GM18519 (cell line): ENCODE measurements around the gene RAE1.

Experiments used
- ATAC-seq: cut with Tn5 transposase; IDR thresholded peaks from one replicate; pipeline ENCODE4 v1.9.1; 2021; ENCODE audit warnings: mild to moderate bottlenecking, moderate library complexity; ENCODE audit not compliant: unreplicated experiment, low FRiP score

RAE1 gene

GRCh38 chr20:57351042-57351783 is at the start of gene RAE1:
TSS of gene RAE1 (plus strand) at chr20:57351255. CDS start at chr20:57354039, 2,784 bp downstream.
- peak; percentile 46 for ATAC-seq

GRCh38 chr20:57306747-57307146 is 44.3 kb upstream of the RAE1 start:
- no peak for ATAC-seq

- no peak for ATAC-seq
Observed at GRCh38 chr20:57308451-57309271, 42.4 kb upstream of the RAE1 start.

DNA sequence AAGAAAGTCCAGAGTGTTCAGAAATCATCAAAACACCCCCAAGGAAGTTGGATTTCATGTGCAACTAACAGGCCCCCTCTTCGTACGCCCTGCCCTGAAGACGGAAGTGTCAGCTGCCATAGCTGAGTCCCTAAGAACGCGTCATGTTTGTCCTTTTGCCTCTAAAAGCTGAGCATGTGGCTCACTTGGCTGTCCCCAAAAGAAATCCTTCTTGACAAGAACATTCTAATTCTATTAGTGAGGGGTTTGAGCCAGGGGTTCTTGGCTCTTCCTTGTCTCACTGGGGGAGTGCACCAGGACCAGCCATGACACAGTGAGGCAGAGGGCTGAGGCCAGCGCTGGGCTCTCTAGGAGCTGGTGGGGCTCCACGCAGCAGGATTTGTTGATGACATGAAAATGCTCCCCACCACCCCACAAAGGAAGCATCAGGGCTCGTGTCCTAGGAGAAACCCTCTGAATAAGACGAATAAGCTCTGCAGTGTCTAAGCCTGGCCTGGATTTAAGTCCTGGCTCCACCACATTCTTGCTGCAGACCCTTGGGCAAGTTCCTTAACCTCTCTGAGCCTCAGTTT is 41.4 kb upstream of the RAE1 start:
- ATAC-seq: no peak

DNA sequence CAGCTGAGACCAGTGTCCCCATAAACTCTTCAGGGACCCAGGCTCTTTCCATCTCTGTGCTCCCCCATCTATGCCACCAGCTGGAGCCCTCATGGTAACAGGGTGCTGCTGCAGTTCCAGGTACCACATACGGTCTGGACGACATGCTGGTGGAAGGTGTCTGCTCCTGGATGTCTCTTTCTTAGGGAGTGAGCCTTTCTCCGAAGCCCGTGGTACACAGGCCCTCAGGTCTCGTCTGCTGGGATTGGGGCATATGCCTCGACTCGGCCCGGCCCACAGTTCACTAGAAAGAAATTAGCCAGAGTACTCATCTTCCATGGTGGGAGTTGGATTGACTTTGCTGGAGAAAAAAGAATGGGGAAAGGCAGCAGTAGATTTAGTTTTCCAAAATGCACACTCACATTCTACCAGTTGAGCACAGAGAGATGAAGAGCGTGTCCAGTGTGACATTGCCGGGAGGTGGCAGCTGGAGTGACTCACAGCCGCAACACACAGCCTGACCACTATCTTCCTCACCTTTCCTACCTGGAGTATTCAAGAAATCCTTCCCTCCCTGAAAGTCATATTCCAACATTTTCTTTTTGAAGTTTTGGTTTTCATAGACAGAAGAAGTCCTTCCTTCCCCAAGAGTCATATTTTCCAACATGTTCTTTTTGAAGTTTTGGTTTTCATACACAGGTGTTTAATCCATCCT is 40.1 kb upstream of the RAE1 start:
- no peak for ATAC-seq

- no peak for ATAC-seq
Observed at GRCh38 chr20:57312138-57312537, 38.9 kb upstream of the RAE1 start.

- no peak for ATAC-seq
Observed at GRCh38 chr20:57313230-57313629, 37.8 kb upstream of the RAE1 start.

- ATAC-seq: no peak
Observed at GRCh38 chr20:57313951-57314350, 37.1 kb upstream of the RAE1 start.

- ATAC-seq: no peak
Observed at GRCh38 chr20:57315083-57315975, 35.7 kb upstream of the RAE1 start.

DNA sequence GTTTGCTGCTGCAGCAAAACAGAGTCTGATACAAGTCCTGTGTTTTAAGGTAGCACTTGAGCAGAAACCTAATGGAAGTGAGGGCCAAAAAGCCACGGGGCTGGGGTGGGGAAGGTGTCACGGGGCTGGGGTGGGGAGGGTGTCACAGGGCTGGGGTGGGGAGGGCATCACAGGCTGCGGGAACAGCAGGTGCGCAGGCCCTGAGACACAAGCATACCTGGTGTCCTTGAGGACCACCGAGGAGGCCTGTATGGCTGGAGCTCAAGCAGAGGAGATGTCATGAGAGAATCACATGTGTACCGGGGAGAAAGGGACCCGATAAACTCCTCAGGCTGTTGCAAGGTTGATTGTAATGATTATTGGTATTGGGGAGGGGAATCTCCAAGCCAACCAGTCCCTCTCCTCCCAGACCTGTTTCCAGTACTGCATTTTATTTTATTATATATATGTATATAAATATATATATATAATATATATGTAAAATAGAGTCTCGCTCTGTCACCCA is 35.0 kb upstream of the RAE1 start:
- ATAC-seq: no peak

- no peak for ATAC-seq
Observed at GRCh38 chr20:57316795-57317201, 34.3 kb upstream of the RAE1 start.

DNA sequence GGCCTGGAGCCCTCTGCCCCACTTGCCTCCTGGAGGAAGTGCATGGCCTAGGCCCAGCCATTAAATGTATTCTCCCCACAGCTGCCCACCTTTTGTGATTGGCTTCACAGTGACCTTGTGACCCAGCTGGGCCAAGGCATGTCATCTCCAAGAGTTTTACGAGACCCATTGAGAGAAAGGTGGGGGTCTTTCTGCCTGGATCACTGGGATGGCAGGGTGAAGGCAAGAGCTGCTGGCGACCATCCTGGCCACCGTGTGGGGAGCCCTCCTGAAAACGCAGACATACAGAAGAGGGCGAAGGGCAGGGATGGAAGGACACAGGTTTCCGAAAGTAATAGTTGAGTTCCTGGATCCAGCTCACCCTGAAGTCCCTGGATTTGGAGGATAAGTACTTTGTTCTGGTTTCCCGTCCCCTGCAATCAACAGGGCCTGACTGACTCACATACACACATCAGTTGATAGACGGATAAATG is 33.7 kb upstream of the RAE1 start:
- no peak for ATAC-seq

DNA sequence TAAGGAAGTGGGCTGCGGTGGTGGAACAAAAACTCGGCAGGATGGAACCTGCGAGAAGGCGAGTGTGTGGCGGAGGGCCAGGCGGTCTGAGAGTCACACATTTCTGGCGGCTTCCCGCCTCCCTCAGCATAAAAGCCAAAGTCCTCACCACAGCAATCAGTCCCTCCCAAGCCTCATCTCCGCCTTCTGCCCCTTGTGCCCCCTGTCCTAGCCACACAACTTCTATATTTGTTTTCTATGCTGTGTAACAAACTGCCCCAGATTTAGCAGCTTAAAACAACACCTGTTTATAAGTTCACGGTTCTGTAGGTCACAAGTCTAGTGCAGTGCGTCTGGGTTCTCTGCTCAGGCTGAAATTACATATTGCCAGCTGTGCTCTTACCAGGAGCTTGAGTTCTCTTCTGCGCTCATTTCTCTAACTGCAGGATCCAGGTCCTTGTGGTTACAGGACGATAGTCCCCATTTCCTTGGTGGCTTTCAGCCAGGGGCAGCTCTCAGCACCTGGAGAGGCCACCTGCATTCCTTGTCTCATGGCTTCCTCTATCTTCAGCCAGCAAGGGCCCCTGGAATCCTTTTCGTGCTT is 33.2 kb upstream of the RAE1 start:
- ATAC-seq: no peak

DNA sequence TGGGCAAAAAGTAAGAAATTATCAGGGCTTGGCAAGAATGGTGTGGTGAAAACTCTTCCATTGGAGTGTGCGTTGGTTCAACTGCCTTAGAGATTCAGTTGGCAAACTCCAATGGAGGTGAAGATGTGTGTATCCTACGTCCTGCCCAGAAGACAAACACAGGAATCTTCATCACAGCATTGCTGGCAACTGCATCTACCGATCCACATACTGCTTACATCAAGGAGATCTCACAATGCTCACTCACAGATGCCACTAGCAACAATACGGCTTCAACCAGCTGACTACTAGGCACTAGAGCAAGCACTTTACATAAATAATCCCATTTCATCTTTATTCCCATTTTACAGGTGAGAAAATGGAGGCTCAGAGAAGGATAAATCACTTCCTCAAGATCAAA is 31.5 kb upstream of the RAE1 start:
- no peak for ATAC-seq

GRCh38 chr20:57320358-57320757 is 30.7 kb upstream of the RAE1 start:
- ATAC-seq: no peak

DNA sequence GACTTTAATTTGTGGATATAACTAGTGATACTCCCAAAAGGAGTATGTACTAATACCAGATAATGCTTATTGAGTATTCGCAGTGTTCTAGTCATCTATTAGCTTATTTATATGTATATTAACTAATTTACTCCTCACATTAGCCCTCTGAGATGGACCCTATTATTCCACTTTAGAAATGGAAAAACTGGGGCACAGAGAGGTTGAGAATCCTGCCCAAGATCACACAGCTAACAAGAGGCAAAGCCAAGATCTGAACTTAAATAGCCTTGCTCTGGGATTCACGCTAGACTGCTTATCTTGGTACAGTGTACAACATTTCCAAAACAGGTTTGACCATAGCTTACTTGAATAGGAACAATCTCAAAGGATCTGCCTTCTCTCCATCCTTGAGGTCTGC is 29.9 kb upstream of the RAE1 start:
- ATAC-seq: no peak

DNA sequence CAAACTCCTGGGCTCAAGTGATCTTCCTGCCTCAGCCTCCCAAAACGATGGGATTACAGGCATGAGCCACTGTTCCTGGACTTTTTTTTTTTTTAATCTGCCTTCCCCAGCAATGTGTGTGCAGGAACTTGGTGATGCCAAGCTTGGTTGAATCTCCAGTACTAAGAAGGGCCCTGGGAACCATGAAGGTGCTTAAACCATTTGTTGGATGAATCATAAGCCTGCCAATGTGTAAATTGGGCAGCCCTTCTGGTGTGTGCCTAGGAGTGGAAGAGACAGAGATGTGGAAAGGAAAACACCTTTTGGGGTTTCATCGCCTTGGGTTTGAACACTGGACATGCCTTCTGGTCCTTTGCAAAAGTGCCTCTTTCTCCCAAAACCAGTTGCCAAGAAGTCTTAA is 28.6 kb upstream of the RAE1 start:
- ATAC-seq: no peak

- no peak for ATAC-seq
Observed at GRCh38 chr20:57323034-57323433, 28.0 kb upstream of the RAE1 start.

DNA sequence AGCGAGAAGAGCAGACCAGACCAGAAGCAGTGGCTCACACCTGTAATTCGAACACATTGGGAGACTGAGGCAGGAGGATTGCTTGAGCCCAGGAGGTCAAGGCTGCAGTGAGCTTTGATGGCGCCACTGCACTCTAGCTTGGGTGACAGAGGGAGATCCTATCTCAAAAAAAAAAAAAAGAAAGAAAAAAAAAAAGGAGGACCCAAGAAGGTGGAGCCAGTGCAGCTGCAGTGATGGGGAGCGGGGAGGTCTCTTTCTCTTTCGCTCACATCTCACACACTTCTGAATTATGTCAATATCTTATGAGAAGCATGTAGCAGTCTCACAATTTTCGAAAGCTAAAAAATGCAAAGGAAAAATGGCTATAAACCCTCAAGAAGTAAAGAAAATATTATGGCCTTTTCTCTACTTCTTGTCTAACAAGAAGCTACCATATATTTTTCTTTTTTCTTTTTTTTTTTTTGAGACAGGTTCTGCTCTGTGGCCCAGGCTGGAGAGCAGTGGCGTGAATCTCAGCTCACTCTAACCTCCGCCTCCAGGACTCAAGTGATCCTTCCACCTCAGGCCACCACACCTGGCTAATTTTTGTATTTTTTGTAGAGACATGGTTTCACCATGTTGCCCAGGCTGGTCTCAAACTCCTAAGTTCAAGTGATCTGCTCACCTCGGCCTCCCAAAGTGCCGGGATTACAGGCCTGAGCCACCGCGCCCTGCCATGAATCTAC is 25.3 kb upstream of the RAE1 start:
- ATAC-seq: no peak
